PFSK-1 (cell line): ENCODE data around the gene ECE2.

Source experiments
- FOXP2 ChIP-seq: optimal IDR thresholded peaks from 2 replicates; pipeline ENCODE3; 2011; ENCODE audit warnings: borderline replicate concordance, control low read depth, inconsistent platforms; ENCODE audit not compliant: insufficient read depth; ENCODE audit errors: extremely low read length, extremely low read depth
- POLR2AphosphoS5 ChIP-seq: IDR thresholded peaks from 2 replicates; pipeline ENCODE4 v1.6.1; 2012; ENCODE audit warnings: low read depth, mild to moderate bottlenecking, control low read depth, low read length, moderate library complexity
- REST ChIP-seq, 2 experiments: IDR thresholded peaks; 2 replicates each; pipeline versions ENCODE4 v1.6.1 to v1.8.0; 2011 to 2012; ENCODE audit warnings: low read depth in 2 of 2, low read length in 2 of 2, control low read depth in 1 of 2, inconsistent platforms in 1 of 2, mild to moderate bottlenecking in 1 of 2, moderate library complexity in 1 of 2; ENCODE audit not compliant: insufficient read depth in 1 of 2
- SIN3A ChIP-seq: IDR thresholded peaks from 2 replicates; pipeline ENCODE4 v1.6.1; 2012; ENCODE audit warnings: mild to moderate bottlenecking, low read length, moderate library complexity, borderline replicate concordance; ENCODE audit not compliant: insufficient read depth
- TAF1 ChIP-seq: IDR thresholded peaks from 2 replicates; pipeline ENCODE4 v1.6.1; 2012; ENCODE audit warnings: low read length, control low read depth, borderline replicate concordance; ENCODE audit not compliant: insufficient read depth

The ECE2 gene

GRCh38 chr3:184237211-184237610 lies 38.6 kb upstream of the ECE2 start:
- TF ChIP-seq SIN3A (no peak), FOXP2 (no peak), POLR2AphosphoS5 (no peak), TAF1 (no peak), REST (IDR thresholded peaks at IDR 0.05; ENCODE audit: insufficient read depth in 1 of 2, low read depth in 2 of 2, low read length in 2 of 2) (no peak)

- TF ChIP-seq POLR2AphosphoS5 (no peak), SIN3A (no peak), REST (IDR thresholded peaks at IDR 0.05; ENCODE audit: insufficient read depth in 1 of 2, low read depth in 2 of 2, low read length in 2 of 2) (no peak), FOXP2 (no peak), TAF1 (no peak)
Observed at GRCh38 chr3:184237807-184238206, 38.0 kb upstream of the ECE2 start.

GRCh38 chr3:184238246-184238818 lies 37.5 kb upstream of the ECE2 start:
- TF ChIP-seq TAF1 (no peak), POLR2AphosphoS5 (no peak), SIN3A (no peak), FOXP2 (no peak), REST (IDR thresholded peaks at IDR 0.05; ENCODE audit: insufficient read depth in 1 of 2, low read depth in 2 of 2, low read length in 2 of 2) (no peak)

- no peak for TF ChIP-seq REST (IDR thresholded peaks at IDR 0.05; ENCODE audit: insufficient read depth in 1 of 2, low read depth in 2 of 2, low read length in 2 of 2)
- TF ChIP-seq TAF1, result no peak
- TF ChIP-seq POLR2AphosphoS5, result no peak
- no peak for TF ChIP-seq SIN3A
- TF ChIP-seq FOXP2, result no peak
Observed at GRCh38 chr3:184239221-184239620, 36.6 kb upstream of the ECE2 start.

- TF ChIP-seq SIN3A, result no peak
- no peak for TF ChIP-seq POLR2AphosphoS5
- TF ChIP-seq FOXP2, result no peak
- no peak for TF ChIP-seq REST (IDR thresholded peaks at IDR 0.05; ENCODE audit: insufficient read depth in 1 of 2, low read depth in 2 of 2, low read length in 2 of 2)
- TF ChIP-seq TAF1, result no peak
Observed at GRCh38 chr3:184239708-184240107, 36.1 kb upstream of the ECE2 start.
